Choroid plexus epithelial cell (primary cell): ENCODE results near the gene KRTAP17-1.

ENCODE experiments used
- DNase-seq: peaks from one replicate; pipeline ENCODE4 v3.0.0-alpha.2; 2010; ENCODE audit warnings: low read depth
- H3K4me3 ChIP-seq: 2 replicates; pipeline ENCODE4 v1.5.1; 2011; ENCODE audit warnings: low read depth, mild to moderate bottlenecking, control low read depth, low read length, moderate library complexity
- TF ChIP-seq, protein P1 (sequence below): conservative IDR thresholded peaks from 2 replicates; pipeline ENCODE4 v1.5.1; 2011; ENCODE audit warnings: low read depth, mild to moderate bottlenecking, control low read depth, inconsistent platforms, low read length, moderate library complexity

KRTAP17-1 gene

DNA sequence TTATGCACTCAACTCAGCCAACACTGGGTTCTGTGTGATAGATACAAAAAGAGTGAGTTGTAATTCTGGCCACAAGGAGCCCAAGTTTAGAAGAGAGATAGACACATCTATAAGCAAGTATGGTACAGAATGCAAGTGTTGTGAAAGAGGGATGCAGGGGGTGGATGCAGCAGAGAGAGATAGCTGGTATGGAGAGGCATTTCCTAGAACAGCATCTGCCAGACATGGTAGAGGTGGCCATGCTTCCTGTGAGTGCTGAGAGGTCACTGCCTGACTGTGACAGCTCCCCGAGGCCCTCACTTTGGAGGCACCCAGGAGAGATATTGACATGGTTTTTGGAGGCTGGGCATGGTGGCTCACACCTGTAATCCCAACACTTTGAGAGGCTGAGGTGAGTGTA is 4.4 kb downstream of the KRTAP17-1 start:
- H3K4me3 ChIP-seq, result no peak overlapping the region
- DNase-seq, result no peak
- TF ChIP-seq, protein P1, sequence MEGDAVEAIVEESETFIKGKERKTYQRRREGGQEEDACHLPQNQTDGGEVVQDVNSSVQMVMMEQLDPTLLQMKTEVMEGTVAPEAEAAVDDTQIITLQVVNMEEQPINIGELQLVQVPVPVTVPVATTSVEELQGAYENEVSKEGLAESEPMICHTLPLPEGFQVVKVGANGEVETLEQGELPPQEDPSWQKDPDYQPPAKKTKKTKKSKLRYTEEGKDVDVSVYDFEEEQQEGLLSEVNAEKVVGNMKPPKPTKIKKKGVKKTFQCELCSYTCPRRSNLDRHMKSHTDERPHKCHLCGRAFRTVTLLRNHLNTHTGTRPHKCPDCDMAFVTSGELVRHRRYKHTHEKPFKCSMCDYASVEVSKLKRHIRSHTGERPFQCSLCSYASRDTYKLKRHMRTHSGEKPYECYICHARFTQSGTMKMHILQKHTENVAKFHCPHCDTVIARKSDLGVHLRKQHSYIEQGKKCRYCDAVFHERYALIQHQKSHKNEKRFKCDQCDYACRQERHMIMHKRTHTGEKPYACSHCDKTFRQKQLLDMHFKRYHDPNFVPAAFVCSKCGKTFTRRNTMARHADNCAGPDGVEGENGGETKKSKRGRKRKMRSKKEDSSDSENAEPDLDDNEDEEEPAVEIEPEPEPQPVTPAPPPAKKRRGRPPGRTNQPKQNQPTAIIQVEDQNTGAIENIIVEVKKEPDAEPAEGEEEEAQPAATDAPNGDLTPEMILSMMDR, result no peak

DNA sequence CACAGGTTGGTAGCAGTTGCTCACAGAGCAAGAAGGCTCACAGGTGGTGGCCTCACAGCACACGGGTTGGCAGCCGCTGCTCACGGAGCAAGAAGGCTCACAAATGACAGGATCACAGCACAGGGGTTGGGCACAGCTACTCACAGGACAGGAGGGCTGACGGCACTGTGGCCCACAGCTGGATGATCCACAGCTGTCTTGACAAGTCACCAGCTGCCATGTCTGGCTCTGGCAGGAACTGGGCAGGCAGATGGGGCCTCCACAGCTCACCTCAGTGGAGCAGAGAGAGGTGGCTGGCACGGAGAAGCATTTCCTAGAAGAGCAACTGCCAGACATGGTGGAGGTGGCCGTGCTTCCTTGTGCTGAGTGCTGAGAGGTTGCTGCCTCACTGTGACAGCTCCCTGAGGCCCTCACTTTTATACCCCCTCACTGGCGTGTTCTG is 6.6 kb downstream of the KRTAP17-1 start, which contains the start of gene KRTAP16-1:
Gene KRTAP16-1 (minus strand): TSS at position 392 of the 442 bp plus-strand sequence. CDS start 56 bp downstream, at position 336.
- TF ChIP-seq, protein P1, result no peak
- no peak within 1 kb of the TSS for H3K4me3 ChIP-seq
- DNase-seq, result no peak

DNA sequence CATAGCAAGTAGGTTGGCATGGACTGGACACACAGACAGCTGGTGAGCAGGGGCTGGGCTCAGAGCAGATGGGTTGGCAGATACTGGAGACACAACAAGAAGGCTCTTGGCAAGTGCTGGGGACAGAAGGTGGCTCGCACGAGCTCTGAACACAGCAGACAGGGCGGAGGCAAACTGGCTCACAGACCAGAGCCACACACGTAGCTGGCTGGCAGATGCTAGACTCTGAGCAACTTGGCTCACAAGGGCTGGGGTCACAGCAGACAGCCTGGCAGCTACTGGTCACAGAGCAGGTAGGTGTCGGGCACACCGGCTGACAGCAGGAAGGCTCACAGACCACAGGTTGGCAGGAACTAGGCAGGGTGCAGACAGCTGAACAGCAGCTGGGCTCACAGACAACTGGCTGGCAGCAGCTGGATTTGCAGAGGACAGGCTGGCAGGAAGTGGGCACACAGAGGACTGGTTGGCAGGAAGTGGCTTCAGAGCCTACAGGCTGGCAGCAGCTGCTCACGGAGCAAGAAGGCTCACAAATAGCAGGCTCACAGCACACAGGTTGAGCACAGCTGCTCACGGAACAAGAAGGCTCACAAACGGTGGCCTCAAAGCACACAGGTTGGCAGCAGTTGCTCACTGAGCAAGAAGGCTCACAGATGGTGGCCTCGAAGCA is 7.1 kb downstream of the KRTAP17-1 start:
- DNase-seq, result no peak
- TF ChIP-seq, protein P1, result no peak
- H3K4me3 ChIP-seq, result no peak overlapping the region

DNA sequence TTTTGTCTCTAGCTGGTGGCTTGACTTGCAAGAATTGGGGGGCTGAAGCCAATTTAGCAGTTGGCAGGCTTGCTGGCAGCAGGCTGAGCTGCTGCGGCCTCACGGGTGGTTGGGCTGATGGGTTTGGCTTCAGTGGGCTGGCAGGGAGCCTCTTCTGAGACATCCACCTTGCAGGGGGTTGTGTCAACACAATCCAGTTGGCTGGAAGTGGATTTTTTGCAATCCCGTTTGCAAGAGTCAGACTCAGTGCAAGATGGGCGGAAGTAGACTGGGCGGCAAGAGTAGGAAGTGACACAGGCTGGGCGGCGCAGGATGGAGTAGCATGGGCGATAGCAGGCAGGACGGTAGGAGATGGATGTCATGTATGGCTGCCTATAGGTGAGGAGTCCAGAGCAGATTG is 7.9 kb downstream of the KRTAP17-1 start:
- TF ChIP-seq, protein P1, result no peak
- no peak overlapping the region for H3K4me3 ChIP-seq
- peak; percentile 55 for DNase-seq

DNA sequence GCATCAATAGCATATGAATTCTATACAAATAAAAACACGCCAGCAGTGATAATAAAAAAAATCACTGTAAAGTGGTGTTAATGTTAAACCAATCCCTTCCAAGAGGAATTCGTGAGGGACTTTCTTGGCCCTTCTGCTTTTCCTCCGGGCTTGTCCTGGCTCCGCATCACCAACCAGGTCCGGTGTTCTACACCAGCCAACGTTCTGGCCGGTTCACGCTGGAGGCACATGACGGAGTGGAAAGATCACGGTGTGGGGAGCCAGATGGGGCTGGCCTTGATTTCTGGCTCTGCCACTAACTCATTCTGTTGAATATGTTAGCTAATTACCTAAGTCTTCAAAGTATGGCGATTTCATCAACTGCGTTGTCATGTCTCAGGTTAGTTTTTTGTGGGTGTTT is 11.4 kb downstream of the KRTAP17-1 start:
- TF ChIP-seq, protein P1, result no peak
- no peak for DNase-seq
- no peak overlapping the region for H3K4me3 ChIP-seq

DNA sequence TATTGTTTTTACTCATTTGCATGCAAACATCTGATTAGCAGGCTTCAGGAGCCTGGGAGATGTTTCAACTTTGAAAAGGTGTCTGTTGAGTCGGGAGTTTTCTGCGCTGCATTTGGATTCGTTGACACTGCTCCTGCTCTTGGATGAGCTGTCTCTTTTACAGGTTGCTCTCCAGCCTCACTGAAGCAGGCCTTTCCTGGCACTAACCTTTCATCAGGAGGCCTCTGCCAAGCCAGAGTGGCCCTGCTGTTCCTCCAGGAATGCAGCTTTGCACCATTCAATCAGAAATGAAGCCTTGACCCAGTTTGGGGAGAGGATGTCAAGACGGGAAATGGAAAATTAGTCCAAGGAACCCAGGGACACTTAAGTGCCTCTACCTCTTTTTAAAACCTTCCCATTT is 12.5 kb downstream of the KRTAP17-1 start:
- H3K4me3 ChIP-seq, result no peak overlapping the region
- TF ChIP-seq, protein P1, result no peak
- DNase-seq, result no peak
